ENCODE data around the gene KLK10.

KLK10 gene

GRCh38 chr19:51026554-51026831 is 7.0 kb upstream of the KLK10 start, which contains the start of gene KLK11:
KLK11 (minus strand) TSS chr19:51026616; CDS start chr19:51025631, 985 bp downstream.
- no peak for DNase-seq (ENCODE audit: low read depth in 2 of 2, low spot score in 1 of 2)

- no peak for DNase-seq (ENCODE audit: low read depth in 2 of 2, low spot score in 1 of 2)
Measured at GRCh38 chr19:51025809-51026553, 6.5 kb upstream of the KLK10 start.

- DNase-seq (ENCODE audit: low read depth in 2 of 2, low spot score in 1 of 2) = no peak
Measured at GRCh38 chr19:51025401-51025800, 5.9 kb upstream of the KLK10 start.

GRCh38 chr19:51024924-51025323 is 5.4 kb upstream of the KLK10 start:
- no peak for DNase-seq (ENCODE audit: low read depth in 2 of 2, low spot score in 1 of 2)

GRCh38 chr19:51023946-51024345 is 4.4 kb upstream of the KLK10 start:
- no peak for DNase-seq (ENCODE audit: low read depth in 2 of 2, low spot score in 1 of 2)

GRCh38 chr19:51022526-51022925 is 3.0 kb upstream of the KLK10 start:
- no peak for DNase-seq (ENCODE audit: low read depth in 2 of 2, low spot score in 1 of 2)

GRCh38 chr19:51020988-51021651 is 1.6 kb upstream of the KLK10 start:
- no peak for DNase-seq (ENCODE audit: low read depth in 2 of 2, low spot score in 1 of 2)

GRCh38 chr19:51018745-51019543 is 565 bp downstream of the KLK10 start:
- no peak for DNase-seq (ENCODE audit: low read depth in 2 of 2, low spot score in 1 of 2)

GRCh38 chr19:51016798-51017683 is 2.5 kb downstream of the KLK10 start:
- DNase-seq (ENCODE audit: low read depth in 2 of 2, low spot score in 1 of 2) = peak in 1 of 2 donors; percentile 18

- no peak for DNase-seq (ENCODE audit: low read depth in 2 of 2, low spot score in 1 of 2)
Measured at GRCh38 chr19:51015691-51016267, 3.7 kb downstream of the KLK10 start.

- DNase-seq (ENCODE audit: low read depth in 2 of 2, low spot score in 1 of 2) = no peak
Measured at GRCh38 chr19:51014242-51014641, 5.3 kb downstream of the KLK10 start.

GRCh38 chr19:51012661-51013190 is 6.8 kb downstream of the KLK10 start:
- DNase-seq (ENCODE audit: low read depth in 2 of 2, low spot score in 1 of 2) = no peak

GRCh38 chr19:51010066-51010795 is 9.3 kb downstream of the KLK10 start:
- no peak for DNase-seq (ENCODE audit: low read depth in 2 of 2, low spot score in 1 of 2)

- DNase-seq (ENCODE audit: low read depth in 2 of 2, low spot score in 1 of 2) = no peak
Measured at GRCh38 chr19:51009061-51009891, 10.2 kb downstream of the KLK10 start.

GRCh38 chr19:51007488-51007887 is 12.0 kb downstream of the KLK10 start:
- no peak for DNase-seq (ENCODE audit: low read depth in 2 of 2, low spot score in 1 of 2)

- no peak for DNase-seq (ENCODE audit: low read depth in 2 of 2, low spot score in 1 of 2)
Measured at GRCh38 chr19:51006406-51006805, 13.1 kb downstream of the KLK10 start.

GRCh38 chr19:51005248-51005647 is 14.3 kb downstream of the KLK10 start:
- DNase-seq (ENCODE audit: low read depth in 2 of 2, low spot score in 1 of 2) = no peak

- no peak for DNase-seq (ENCODE audit: low read depth in 2 of 2, low spot score in 1 of 2)
Measured at GRCh38 chr19:51003316-51003715, 16.2 kb downstream of the KLK10 start.

Measured in stimulated activated CD8-positive, alpha-beta memory T cell treated with anti-CD3 and anti-CD28 coated beads, Interleukin-4, amount 100 ng/mL, for 1 hour (primary cell).